KMS-11 (cell line): ENCODE data around the gene ZBTB40.

ENCODE experiments used
- H2AFZ ChIP-seq: fragments of 200-600 bp; sonication (generic); 2 replicates; pipeline ENCODE4 v1.6.1; 2016; ENCODE audit warnings: antibody characterized with exemption, mixed run types, low read depth
- H3K27ac ChIP-seq: fragments of 200-600 bp; sonication (generic); 2 replicates; pipeline ENCODE4 v1.6.1; 2016; ENCODE audit warnings: mild to moderate bottlenecking, mixed run types
- H3K27me3 ChIP-seq: fragments of 200-600 bp; sonication (generic); 2 replicates; pipeline ENCODE4 v1.6.1; 2017; ENCODE audit warnings: mild to moderate bottlenecking, low read depth, mixed run types, moderate library complexity; ENCODE audit not compliant: insufficient read depth
- H3K36me3 ChIP-seq: fragments of 200-600 bp; sonication (generic); 2 replicates; pipeline ENCODE4 v1.6.1; 2017; ENCODE audit warnings: mild to moderate bottlenecking, mixed run types; ENCODE audit not compliant: insufficient read depth
- H3K4me1 ChIP-seq: fragments of 200-600 bp; sonication (generic); 2 replicates; pipeline ENCODE4 v1.6.1; 2016; ENCODE audit warnings: mild to moderate bottlenecking, low read depth, mixed run types; ENCODE audit not compliant: poor library complexity, severe bottlenecking
- H3K4me2 ChIP-seq: fragments of 200-600 bp; sonication (generic); 2 replicates; pipeline ENCODE4 v1.7.0; 2016; ENCODE audit warnings: mild to moderate bottlenecking, mixed run types
- H3K4me3 ChIP-seq: fragments of 200-600 bp; sonication (generic); IDR thresholded peaks from 2 replicates; pipeline ENCODE4 v1.6.1; 2017; ENCODE audit warnings: low read depth, low read length, mixed read lengths; ENCODE audit not compliant: insufficient read depth
- H3K79me2 ChIP-seq: fragments of 200-600 bp; sonication (generic); 2 replicates; pipeline ENCODE4 v1.6.1; 2016; ENCODE audit warnings: low read depth, mixed run types; ENCODE audit not compliant: insufficient read depth
- H3K9ac ChIP-seq: fragments of 200-600 bp; sonication (generic); 2 replicates; pipeline ENCODE4 v1.6.1; 2016; ENCODE audit warnings: mild to moderate bottlenecking, mixed run types
- H4K20me1 ChIP-seq: fragments of 200-600 bp; sonication (generic); 2 replicates; pipeline ENCODE4 v1.6.1; 2016; ENCODE audit warnings: mild to moderate bottlenecking, mixed run types; ENCODE audit not compliant: insufficient read depth
- CTCF ChIP-seq: fragments of 200-600 bp; sonication (generic); conservative IDR thresholded peaks from 2 replicates; pipeline ENCODE4 v1.6.1; 2017; ENCODE audit warnings: low read depth, mild to moderate bottlenecking, antibody characterized with exemption, low read length, moderate library complexity, mixed read lengths

Gene ZBTB40

GRCh38 chr1:22494943-22495579 is 43.4 kb downstream of the ZBTB40 start:
- no peaks in the 10 kb centered on the region for H3K36me3 ChIP-seq
- peak overlapping the region; percentile 63; the same call in 1 of the 2 replicates for H3K27ac ChIP-seq
- H3K9ac ChIP-seq = no peak overlapping the region; the same call in 1 of the 2 replicates
- no peaks in the 10 kb centered on the region for H4K20me1 ChIP-seq
- TF ChIP-seq CTCF = no peak
- H3K4me1 ChIP-seq = peaks cover 36% of the 10 kb centered on the region
- H2AFZ ChIP-seq = no peak overlapping the region
- no peaks in the 10 kb centered on the region for H3K79me2 ChIP-seq
- no peaks in the 10 kb centered on the region for H3K27me3 ChIP-seq
- H3K4me3 ChIP-seq = no peak overlapping the region
- H3K4me2 ChIP-seq = peak overlapping the region; percentile 23; the same call in 1 of the 2 replicates

DNA sequence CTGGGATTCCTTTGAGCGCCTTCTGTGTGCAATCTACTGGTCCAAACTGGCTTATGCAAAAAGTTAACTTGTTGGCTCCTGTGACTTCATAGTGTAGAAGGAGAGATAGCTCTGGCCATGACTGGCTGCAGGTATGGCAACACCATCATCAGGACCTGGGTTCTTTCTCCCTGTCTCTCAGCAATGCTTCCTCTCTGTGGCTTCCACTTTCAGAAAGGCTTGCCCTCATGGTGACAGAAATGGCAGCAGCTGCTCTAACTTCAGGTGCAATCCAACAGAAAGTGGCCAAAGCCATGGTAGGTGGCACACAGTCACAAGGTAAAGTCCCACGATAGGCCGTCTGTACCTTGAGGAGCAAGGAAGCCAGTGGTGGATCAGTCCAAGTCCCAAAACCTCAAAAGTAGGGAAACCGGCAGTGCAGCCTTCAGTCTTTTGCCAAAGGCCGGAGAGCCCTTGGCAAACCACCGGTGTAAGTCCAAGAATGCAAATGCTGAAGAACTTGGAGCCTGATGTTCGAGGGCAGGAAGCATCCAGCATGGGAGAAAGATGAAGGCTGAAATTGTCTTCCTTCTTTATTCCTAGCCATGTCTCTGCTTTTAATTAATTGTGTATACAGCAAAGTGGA is 45.0 kb downstream of the ZBTB40 start:
- H3K4me1 ChIP-seq = peaks cover 36% of the 10 kb centered on the region
- H3K4me2 ChIP-seq = no peak overlapping the region
- no peak for TF ChIP-seq CTCF
- no peak overlapping the region for H2AFZ ChIP-seq
- no peak overlapping the region for H3K4me3 ChIP-seq
- no peaks in the 10 kb centered on the region for H3K27me3 ChIP-seq
- H3K27ac ChIP-seq = no peak overlapping the region
- no peaks in the 10 kb centered on the region for H3K79me2 ChIP-seq
- H3K9ac ChIP-seq = no peak overlapping the region
- no peaks in the 10 kb centered on the region for H4K20me1 ChIP-seq
- no peaks in the 10 kb centered on the region for H3K36me3 ChIP-seq

DNA sequence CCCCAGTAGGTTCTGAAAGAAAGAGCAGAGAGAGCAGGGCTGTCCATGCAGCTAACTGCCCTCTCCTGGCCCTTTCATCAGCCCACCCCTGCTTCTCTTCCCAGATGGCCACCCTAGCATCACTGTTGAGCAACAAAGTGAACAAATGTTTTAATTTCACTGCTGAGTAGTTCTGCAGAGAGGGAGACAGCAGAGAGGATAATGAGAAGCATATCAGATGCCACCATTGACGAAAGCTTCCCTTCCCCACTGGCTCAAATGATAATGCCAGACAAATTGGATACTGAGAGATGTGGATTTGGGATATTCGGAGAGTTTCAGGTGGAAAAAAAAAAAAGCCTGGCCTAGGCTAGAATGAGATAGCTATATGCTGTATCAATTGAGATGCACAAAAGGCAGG is 46.8 kb downstream of the ZBTB40 start:
- no peak for TF ChIP-seq CTCF
- H3K79me2 ChIP-seq = no peaks in the 10 kb centered on the region

GRCh38 chr1:22500058-22500457 is 48.4 kb downstream of the ZBTB40 start:
- Histone ChIP-seq H3K4me1 (peaks cover 18% of the 10 kb centered on the region), H3K36me3 (no peaks in the 10 kb centered on the region), H3K9ac (no peak overlapping the region), H3K27ac (no peak overlapping the region), H3K4me3 (no peak overlapping the region), H3K4me2 (no peak overlapping the region), H3K79me2 (no peaks in the 10 kb centered on the region), H2AFZ (no peak overlapping the region), H4K20me1 (no peaks in the 10 kb centered on the region), H3K27me3 (no peaks in the 10 kb centered on the region)
- TF ChIP-seq CTCF = no peak

More for the DNA sequence above, 46.8 kb downstream of the ZBTB40 start:
- no peak overlapping the region for H3K9ac ChIP-seq
- H3K27me3 ChIP-seq = no peaks in the 10 kb centered on the region
- no peak overlapping the region for H3K4me3 ChIP-seq
- no peak overlapping the region for H3K4me2 ChIP-seq
- no peak overlapping the region for H3K27ac ChIP-seq
- no peaks in the 10 kb centered on the region for H3K36me3 ChIP-seq
- no peaks in the 10 kb centered on the region for H4K20me1 ChIP-seq
- no peak overlapping the region for H2AFZ ChIP-seq
- peaks cover 32% of the 10 kb centered on the region for H3K4me1 ChIP-seq
